Effector memory CD8-positive, alpha-beta T cell (primary cell): ENCODE data around the gene STAMBP.

Source experiments
- ATAC-seq: fragments of 150-1000 bp; cut with Tn5 transposase; replicated peaks from 2 replicates; pipeline ENCODE4 v1.10.0; 2021; ENCODE audit warnings: mild to moderate bottlenecking, moderate library complexity
- DNase-seq, 3 experiments: peaks; one replicate each; pipeline ENCODE4 v3.0.0; 2021
- H3K27ac Mint-ChIP-seq, 2 donors: one replicate each; pipeline ENCODE4 v1.8.0; 2022; ENCODE audit warnings: mild to moderate bottlenecking in 2 of 2, mixed read lengths in 2 of 2, moderate library complexity in 2 of 2
- H3K27me3 Mint-ChIP-seq, 2 donors: one replicate each; pipeline ENCODE4 v1.8.0; 2022; ENCODE audit warnings: mixed read lengths in 2 of 2
- H3K36me3 Mint-ChIP-seq: one replicate; pipeline ENCODE4 v1.8.0; 2022; ENCODE audit warnings: mild to moderate bottlenecking, moderate library complexity, mixed read lengths; ENCODE audit not compliant: insufficient read depth
- H3K4me1 Mint-ChIP-seq, 2 donors: one replicate each; pipeline ENCODE4 v1.8.0; 2022; ENCODE audit warnings: low read depth in 2 of 2, mixed read lengths in 2 of 2
- H3K4me3 Mint-ChIP-seq, 2 donors: one replicate each; pipeline ENCODE4 v1.8.0; 2022; ENCODE audit warnings: mild to moderate bottlenecking in 2 of 2, mixed read lengths in 2 of 2, moderate library complexity in 2 of 2
- H3K9me3 Mint-ChIP-seq, 2 donors: one replicate each; pipeline ENCODE4 v1.8.0; 2022; ENCODE audit warnings: mixed read lengths in 2 of 2

The STAMBP gene

DNA sequence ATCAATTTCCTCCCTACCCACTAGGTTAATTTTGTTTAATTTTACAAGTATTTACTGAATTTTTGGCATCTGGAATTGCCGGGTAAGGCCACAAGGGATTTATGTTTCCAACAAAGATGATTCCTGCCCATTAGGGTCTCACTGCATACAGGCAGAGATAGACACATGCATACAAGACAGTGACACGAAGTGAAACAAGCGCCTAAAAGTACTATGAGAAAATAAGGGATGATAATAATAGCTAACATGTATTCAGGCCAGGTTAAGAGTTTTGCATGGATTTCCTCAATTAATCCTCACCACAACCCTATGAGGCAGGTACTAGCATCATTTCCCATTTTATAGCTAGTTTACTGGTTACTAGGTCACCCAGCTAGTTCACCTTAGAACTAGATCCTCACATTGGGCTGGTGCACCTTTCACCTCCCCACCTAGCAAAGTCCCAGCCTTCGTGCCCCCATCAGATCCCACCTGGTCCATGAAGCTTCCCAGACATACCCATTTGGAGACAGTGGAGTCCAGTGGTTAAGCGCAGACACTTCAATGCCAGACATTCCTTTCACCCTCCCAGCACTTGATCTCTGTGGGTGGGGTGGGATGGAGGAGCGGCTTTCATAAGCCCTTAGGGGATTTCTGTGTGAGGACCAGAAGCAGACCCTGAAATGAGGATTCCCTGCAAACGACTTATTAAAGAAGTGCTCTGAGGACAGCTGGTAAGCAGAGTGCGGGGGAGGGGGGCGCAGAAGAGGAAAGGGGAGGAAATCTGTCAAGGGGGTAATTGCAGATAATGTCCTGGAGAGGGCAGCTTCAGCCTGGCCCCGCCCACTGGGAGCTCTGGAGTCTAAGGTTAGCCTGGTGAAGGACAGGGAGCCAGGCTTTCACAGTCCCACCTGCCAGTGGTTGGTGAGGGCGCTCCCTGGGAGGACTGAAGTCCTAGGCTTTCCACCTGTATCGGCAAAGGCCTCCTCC, 92.1 kb downstream of the STAMBP start:
- no peak overlapping the region for H3K27ac Mint-ChIP-seq
- DNase-seq (no peak), ATAC-seq (peak; percentile 29)
- H3K36me3 Mint-ChIP-seq = peaks cover 4% of the 10 kb centered on the region
- H3K9me3 Mint-ChIP-seq = no peaks in the 10 kb centered on the region
- peaks cover 0 to 13% of the 10 kb centered on the region in 2 donors for H3K27me3 Mint-ChIP-seq
- H3K4me1 Mint-ChIP-seq = no peaks in the 10 kb centered on the region
- no peak overlapping the region for H3K4me3 Mint-ChIP-seq

- Mint-ChIP-seq H3K36me3 (peaks cover 6% of the 10 kb centered on the region), H3K27me3 (peaks cover 0 to 9% of the 10 kb centered on the region in 2 donors), H3K27ac (no peak overlapping the region), H3K4me1 (no peaks in the 10 kb centered on the region), H3K4me3 (no peak overlapping the region), H3K9me3 (no peaks in the 10 kb centered on the region)
- ATAC-seq (no peak), DNase-seq (no peak)
Measured at GRCh38 chr2:73921581-73921980, 92.8 kb downstream of the STAMBP start.

GRCh38 chr2:73922681-73923080, 93.9 kb downstream of the STAMBP start:
- Mint-ChIP-seq H3K36me3 (peaks cover 11% of the 10 kb centered on the region), H3K4me1 (peaks cover 0 to under 1% of the 10 kb centered on the region in 2 donors), H3K4me3 (no peak overlapping the region), H3K27me3 (peaks cover 0 to 9% of the 10 kb centered on the region in 2 donors), H3K27ac (no peak overlapping the region), H3K9me3 (no peaks in the 10 kb centered on the region)
- no peak for ATAC-seq
- DNase-seq = no peak
